HEK293T (cell line): ENCODE results near the gene MYH10.

Source experiments
- CTCF ChIA-PET: fragments of 350-600 bp; formaldehyde crosslinking; extraction: SDS; loops from one replicate; lab custom pipeline; 2021; ENCODE audit warnings: antibody characterized with exemption, inconsistent platforms; lab: Yijun Ruan, JAX
- POLR2A ChIA-PET: fragments of 350-600 bp; formaldehyde crosslinking; extraction: SDS; loops from one replicate; lab custom pipeline; 2020; ENCODE audit warnings: antibody characterized with exemption, inconsistent platforms; lab: Yijun Ruan, JAX
- DNase-seq: peaks from one replicate; pipeline ENCODE4 v3.0.0; 2012; ENCODE audit warnings: mixed read lengths; ENCODE audit errors: extremely low spot score
- ARNT ChIP-seq: fragments of 450-650 bp; IDR thresholded peaks from 2 replicates; pipeline ENCODE4 v1.6.1; 2017; ENCODE audit warnings: mild to moderate bottlenecking
- BHLHE40 ChIP-seq: fragments of 450-650 bp; IDR thresholded peaks from 2 replicates; pipeline ENCODE4 v1.6.1; 2016; ENCODE audit warnings: mild to moderate bottlenecking, moderate library complexity, borderline replicate concordance
- CTBP1 ChIP-seq: fragments of 450-650 bp; IDR thresholded peaks from 2 replicates; pipeline ENCODE4 v1.6.1; 2016; ENCODE audit warnings: borderline replicate concordance
- ELF4 ChIP-seq: fragments of 450-650 bp; IDR thresholded peaks from 2 replicates; pipeline ENCODE4 v1.6.1; 2017; ENCODE audit warnings: antibody characterized with exemption
- FOXA1 ChIP-seq: fragments of 450-650 bp; IDR thresholded peaks from 2 replicates; pipeline ENCODE4 v1.6.1; 2016; ENCODE audit warnings: mild to moderate bottlenecking
- FOXK2 ChIP-seq: fragments of 450-650 bp; IDR thresholded peaks from 2 replicates; pipeline ENCODE4 v1.6.1; 2016; ENCODE audit warnings: mild to moderate bottlenecking
- FOXM1 ChIP-seq: fragments of 450-650 bp; IDR thresholded peaks from 2 replicates; pipeline ENCODE4 v1.6.1; 2017; ENCODE audit warnings: mild to moderate bottlenecking, borderline replicate concordance
- HDGF ChIP-seq: fragments of 450-650 bp; IDR thresholded peaks from 2 replicates; pipeline ENCODE4 v1.6.1; 2017; ENCODE audit warnings: antibody characterized with exemption, borderline replicate concordance
- L3MBTL2 ChIP-seq: fragments of 450-650 bp; conservative IDR thresholded peaks from 2 replicates; pipeline ENCODE4 v1.6.1; 2016; ENCODE audit warnings: mild to moderate bottlenecking
- LEF1 ChIP-seq: fragments of 450-650 bp; IDR thresholded peaks from 2 replicates; pipeline ENCODE4 v1.6.1; 2017; ENCODE audit warnings: mild to moderate bottlenecking, borderline replicate concordance
- NFRKB ChIP-seq: fragments of 450-650 bp; IDR thresholded peaks from 2 replicates; pipeline ENCODE4 v1.6.1; 2016; ENCODE audit warnings: mild to moderate bottlenecking, moderate library complexity
- SP1 ChIP-seq: fragments of 450-650 bp; IDR thresholded peaks from 2 replicates; pipeline ENCODE4 v1.6.1; 2017
- SUZ12 ChIP-seq: fragments of 450-650 bp; IDR thresholded peaks from 2 replicates; pipeline ENCODE4 v1.6.1; 2016; ENCODE audit warnings: mild to moderate bottlenecking
- TARDBP ChIP-seq: fragments of 450-650 bp; IDR thresholded peaks from 2 replicates; pipeline ENCODE4 v1.6.1; 2016
- ZNF384 ChIP-seq: fragments of 450-650 bp; IDR thresholded peaks from 2 replicates; pipeline ENCODE4 v1.6.1; 2016
- TF ChIP-seq, protein P1 (sequence below): fragments of 450-650 bp; IDR thresholded peaks from 2 replicates; pipeline ENCODE4 v1.6.1; 2016

Gene MYH10

DNA sequence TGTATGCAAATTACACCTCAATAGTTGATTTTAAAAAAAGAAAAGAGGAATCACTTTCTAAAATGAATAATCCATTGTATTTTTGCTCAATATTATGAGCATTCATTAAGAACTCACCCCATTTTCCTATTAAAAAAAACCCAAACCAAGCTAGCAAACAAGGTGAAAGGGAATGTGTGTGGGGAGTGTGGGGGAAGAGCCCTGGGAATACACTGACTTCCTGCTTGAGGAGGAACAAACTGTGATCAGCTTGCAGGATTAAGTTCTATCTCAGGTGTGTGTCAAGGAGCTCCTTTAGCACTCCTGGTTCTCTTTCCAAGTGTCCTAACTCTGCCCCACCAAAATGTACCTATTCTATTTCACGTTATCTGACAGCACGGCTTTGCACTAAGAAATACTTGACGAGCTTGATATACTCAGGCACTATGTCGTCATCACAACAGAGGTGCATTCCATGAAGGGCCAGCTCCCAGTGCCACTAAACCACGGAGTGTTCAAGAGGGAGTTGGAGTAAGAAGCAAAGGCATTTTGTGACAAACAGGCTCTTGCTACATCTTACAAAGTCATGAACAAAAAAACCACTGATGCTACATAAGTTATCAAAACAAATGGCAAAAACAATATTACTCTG lies 73.2 kb downstream of the MYH10 start:
- no peak for DNase-seq
- CTCF ChIA-PET = no interaction called here
- TF ChIP-seq ELF4 (no peak), SUZ12 (no peak), NFRKB (no peak), BHLHE40 (no peak), L3MBTL2 (no peak), FOXM1 (no peak), ARNT (no peak), TARDBP (no peak), CTBP1 (no peak), FOXK2 (no peak), LEF1 (no peak)
- TF ChIP-seq, protein P1, sequence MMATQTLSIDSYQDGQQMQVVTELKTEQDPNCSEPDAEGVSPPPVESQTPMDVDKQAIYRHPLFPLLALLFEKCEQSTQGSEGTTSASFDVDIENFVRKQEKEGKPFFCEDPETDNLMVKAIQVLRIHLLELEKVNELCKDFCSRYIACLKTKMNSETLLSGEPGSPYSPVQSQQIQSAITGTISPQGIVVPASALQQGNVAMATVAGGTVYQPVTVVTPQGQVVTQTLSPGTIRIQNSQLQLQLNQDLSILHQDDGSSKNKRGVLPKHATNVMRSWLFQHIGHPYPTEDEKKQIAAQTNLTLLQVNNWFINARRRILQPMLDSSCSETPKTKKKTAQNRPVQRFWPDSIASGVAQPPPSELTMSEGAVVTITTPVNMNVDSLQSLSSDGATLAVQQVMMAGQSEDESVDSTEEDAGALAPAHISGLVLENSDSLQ = no peak
- POLR2A ChIA-PET = no interaction called here

DNA sequence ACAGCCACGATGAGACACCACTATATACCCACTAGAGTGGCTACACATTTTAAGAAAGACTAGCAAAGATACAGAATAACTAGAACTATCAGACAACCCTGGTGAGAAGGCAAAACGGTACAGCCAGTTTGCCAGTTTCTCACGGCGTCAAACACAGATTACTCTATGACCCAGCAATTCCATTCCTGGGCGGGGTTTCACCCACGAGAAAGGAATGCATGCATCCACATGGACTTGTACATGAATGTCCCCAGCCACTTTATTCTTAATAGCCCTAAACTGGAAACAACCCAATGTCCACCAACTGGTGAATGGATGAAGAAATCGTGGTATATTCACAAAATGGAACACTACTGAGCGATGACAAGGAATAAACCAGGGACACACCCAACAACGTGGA lies 74.5 kb downstream of the MYH10 start:
- ChIA-PET POLR2A (no interaction called here), CTCF (no interaction called here)
- TF ChIP-seq FOXK2 (no peak), NFRKB (no peak), CTBP1 (no peak), SUZ12 (no peak), SP1 (no peak), BHLHE40 (no peak), L3MBTL2 (no peak), FOXA1 (no peak), HDGF (no peak), ELF4 (no peak), FOXM1 (no peak), LEF1 (no peak), ARNT (no peak), TARDBP (no peak)
- TF ChIP-seq, protein P1 = no peak
- no peak for DNase-seq

DNA sequence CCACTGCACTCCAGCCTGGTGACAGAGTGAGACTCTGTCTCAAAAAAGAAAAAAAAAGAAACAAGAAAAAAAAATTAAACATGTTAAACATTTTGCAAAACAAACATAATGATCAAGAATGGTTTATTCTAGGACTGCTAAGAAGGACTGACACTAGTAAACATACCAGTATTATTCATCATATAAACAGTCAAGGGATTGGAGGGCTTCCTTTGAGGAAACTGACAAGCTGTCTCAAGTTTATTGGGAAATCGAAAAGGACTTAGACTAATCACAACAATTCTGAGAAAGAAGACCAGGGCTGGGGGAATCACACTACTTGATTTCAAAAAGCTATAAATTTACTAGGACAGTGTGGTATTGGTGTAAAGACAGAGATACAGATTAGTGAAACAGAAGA lies 75.5 kb downstream of the MYH10 start:
- no peak for TF ChIP-seq FOXK2
- TF ChIP-seq ARNT = no peak
- TF ChIP-seq FOXM1 = no peak
- no peak for TF ChIP-seq HDGF
- no peak for TF ChIP-seq TARDBP
- no peak for TF ChIP-seq ZNF384
- TF ChIP-seq, protein P1 = no peak
- no peak for TF ChIP-seq BHLHE40
- TF ChIP-seq SP1 = no peak
- no peak for TF ChIP-seq L3MBTL2
- TF ChIP-seq NFRKB = no peak
- TF ChIP-seq ELF4 = no peak
- no peak for TF ChIP-seq LEF1
- TF ChIP-seq FOXA1 = no peak
- TF ChIP-seq CTBP1 = no peak
- CTCF ChIA-PET = no interaction called here
- POLR2A ChIA-PET = no interaction called here
- no peak for DNase-seq

DNA sequence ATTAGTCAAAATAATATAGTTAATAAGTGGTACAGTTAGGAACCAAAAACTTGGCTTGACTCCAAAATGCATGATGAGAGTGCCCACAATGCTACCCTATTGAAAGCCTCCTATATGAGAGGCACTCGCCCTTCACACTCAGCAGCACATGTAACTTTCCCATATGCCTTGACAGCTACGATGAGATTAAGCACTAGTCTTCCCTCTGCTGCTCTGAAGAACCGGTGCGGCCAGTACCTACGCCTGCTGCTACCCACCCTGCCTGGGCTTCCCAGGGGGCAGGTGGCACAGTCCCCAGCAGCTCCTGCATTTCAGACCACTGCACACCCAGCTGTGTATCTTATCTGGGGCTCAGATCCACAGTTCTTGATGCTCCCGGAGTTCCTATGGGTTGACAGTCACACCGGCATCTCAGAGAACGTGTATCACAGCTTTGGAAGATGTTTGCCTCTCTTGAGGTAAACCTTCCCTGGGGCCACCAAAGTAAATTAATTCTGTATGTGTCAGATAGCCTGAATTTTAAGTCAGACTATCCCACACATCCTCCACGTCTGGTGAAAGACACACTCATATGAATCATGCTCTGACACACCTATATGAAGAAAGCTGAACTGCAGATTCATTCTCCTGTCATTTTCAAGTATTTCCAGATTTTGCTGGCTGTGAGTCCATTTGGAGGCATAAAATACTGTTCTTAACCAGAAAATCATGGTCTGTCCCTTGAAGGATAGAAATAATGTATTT lies 77.8 kb downstream of the MYH10 start:
- no peak for DNase-seq
- TF ChIP-seq ELF4 (no peak), BHLHE40 (no peak), LEF1 (no peak), FOXK2 (no peak), SP1 (no peak), NFRKB (no peak), HDGF (no peak), CTBP1 (no peak), FOXA1 (no peak), FOXM1 (no peak), ARNT (no peak), ZNF384 (no peak), TARDBP (no peak), SUZ12 (no peak), L3MBTL2 (no peak)
- TF ChIP-seq, protein P1 = no peak
- POLR2A ChIA-PET = no interaction called here
- CTCF ChIA-PET = no interaction called here
